ENCODE measurements around the gene IL4R. TPM values are rescaled to one million over a fixed set of nuclear protein-coding genes. Genes with fewer than 3 reads are reported as not detected.

The IL4R gene
- total and polyA plus RNA-seq, 12 donors = 5.0 to 28.9 (median 9.9) TPM

GRCh38 chr16:27368358-27368722, 54.6 kb downstream of the IL4R start:
- DNase-seq (no peak), ATAC-seq (no peak)
- H3K9me3 ChIP-seq = peaks cover 0 to 10% (median 0%) of the 10 kb centered on the region in 11 donors
- intact Hi-C loops (cut with DNase I) = loop anchor here in 8 of 10 donors (1.0 to 10.0 kb wide), 11 partner anchors 41 to 1534 kb away; partner anchors contain the start of gene IL4R (in 1 of the 8)
- H3K36me3 ChIP-seq = peaks cover 0 to 14% (median 0%) of the 10 kb centered on the region in 9 donors
- H3K4me3 ChIP-seq = peak overlapping the region in 2 of 10 donors; percentile 32 to 39
- H3K4me1 ChIP-seq = peaks cover 0 to 42% (median 13%) of the 10 kb centered on the region in 9 donors
- no peaks in the 10 kb centered on the region for H3K27me3 ChIP-seq
- H3K27ac ChIP-seq = peak overlapping the region in 2 of 10 donors; percentile 45 to 87
- TF ChIP-seq, protein P1, sequence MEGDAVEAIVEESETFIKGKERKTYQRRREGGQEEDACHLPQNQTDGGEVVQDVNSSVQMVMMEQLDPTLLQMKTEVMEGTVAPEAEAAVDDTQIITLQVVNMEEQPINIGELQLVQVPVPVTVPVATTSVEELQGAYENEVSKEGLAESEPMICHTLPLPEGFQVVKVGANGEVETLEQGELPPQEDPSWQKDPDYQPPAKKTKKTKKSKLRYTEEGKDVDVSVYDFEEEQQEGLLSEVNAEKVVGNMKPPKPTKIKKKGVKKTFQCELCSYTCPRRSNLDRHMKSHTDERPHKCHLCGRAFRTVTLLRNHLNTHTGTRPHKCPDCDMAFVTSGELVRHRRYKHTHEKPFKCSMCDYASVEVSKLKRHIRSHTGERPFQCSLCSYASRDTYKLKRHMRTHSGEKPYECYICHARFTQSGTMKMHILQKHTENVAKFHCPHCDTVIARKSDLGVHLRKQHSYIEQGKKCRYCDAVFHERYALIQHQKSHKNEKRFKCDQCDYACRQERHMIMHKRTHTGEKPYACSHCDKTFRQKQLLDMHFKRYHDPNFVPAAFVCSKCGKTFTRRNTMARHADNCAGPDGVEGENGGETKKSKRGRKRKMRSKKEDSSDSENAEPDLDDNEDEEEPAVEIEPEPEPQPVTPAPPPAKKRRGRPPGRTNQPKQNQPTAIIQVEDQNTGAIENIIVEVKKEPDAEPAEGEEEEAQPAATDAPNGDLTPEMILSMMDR (IDR thresholded peaks at IDR 0.05) = peak in 2 of 9 donors; percentile 12 to 20
- 48 to 54% methylated on average over 9 of the region's 9 CpGs for WGBS, 2 donors

DNA sequence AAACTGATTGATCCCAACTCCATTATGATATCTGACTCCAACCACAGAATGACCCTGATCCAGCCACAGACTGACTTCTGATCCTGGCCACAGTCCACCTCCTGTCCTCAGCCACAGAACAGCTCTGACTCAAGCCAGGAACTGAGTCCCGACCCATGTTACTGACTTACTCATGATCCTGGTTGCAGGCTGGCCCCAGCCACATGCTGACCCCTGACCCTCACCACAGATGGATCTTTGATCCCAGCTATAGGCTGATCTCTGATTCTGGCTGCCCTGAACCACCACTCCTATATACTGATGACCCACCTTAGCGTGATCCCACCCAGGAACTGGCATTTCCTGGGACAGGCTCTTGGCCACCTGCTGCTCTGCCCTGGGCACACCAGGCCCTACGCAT, 56.0 kb downstream of the IL4R start:
- Histone ChIP-seq H3K9me3 (peaks cover 0 to 10% (median 0%) of the 10 kb centered on the region in 11 donors), H3K27ac (peak overlapping the region in 1 of 10 donors; percentile 44), H3K4me1 (peaks cover 0 to 57% (median 13%) of the 10 kb centered on the region in 9 donors), H3K36me3 (no peaks in the 10 kb centered on the region), H3K4me3 (no peak overlapping the region), H3K27me3 (no peaks in the 10 kb centered on the region)
- DNase-seq (no peak), ATAC-seq (no peak)
- TF ChIP-seq, protein P1 (IDR thresholded peaks at IDR 0.05) = no peak
- WGBS, 2 donors = 81 to 90% methylated on average over 3 of the region's 3 CpGs
- intact Hi-C loops (cut with DNase I) = loop anchor here in 9 of 10 donors (2.0 to 10.0 kb wide), 13 partner anchors 43 to 1535 kb away; partner anchors contain the start of gene IL4R (in 1 of the 9)

DNA sequence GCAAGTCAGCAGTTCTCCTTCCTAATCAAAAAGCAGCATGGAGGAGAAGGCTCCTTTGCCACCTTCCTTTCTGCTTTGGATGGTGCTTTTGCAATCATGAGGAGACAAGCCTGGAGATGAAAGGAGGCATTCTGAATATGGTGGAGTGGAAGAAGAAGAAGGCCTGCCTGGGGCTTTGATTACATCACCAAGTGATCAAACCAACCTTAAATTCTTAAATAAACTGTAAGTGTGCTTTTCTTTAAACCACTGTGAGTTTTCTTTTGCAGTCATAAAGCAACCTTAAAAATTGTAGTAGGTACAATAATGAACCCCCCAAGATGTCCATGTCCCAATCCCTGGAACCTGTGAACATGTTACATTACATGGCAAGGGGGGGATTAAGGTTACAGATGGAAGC, 56.5 kb downstream of the IL4R start:
- H3K27ac ChIP-seq = peak overlapping the region in 1 of 10 donors; percentile 20
- DNase-seq (no peak), ATAC-seq (no peak)
- intact Hi-C loops (cut with DNase I) = loop anchor here in 5 of 10 donors (5.0 to 10.0 kb wide), 5 partner anchors 84 to 1536 kb away; no protein-coding TSS in a partner anchor
- H3K36me3 ChIP-seq = no peaks in the 10 kb centered on the region
- peaks cover 0 to 10% (median 0%) of the 10 kb centered on the region in 11 donors for H3K9me3 ChIP-seq
- no peaks in the 10 kb centered on the region for H3K27me3 ChIP-seq
- no peak overlapping the region for H3K4me3 ChIP-seq
- peaks cover 0 to 62% (median 13%) of the 10 kb centered on the region in 9 donors for H3K4me1 ChIP-seq
- TF ChIP-seq, protein P1 (IDR thresholded peaks at IDR 0.05) = no peak

DNA sequence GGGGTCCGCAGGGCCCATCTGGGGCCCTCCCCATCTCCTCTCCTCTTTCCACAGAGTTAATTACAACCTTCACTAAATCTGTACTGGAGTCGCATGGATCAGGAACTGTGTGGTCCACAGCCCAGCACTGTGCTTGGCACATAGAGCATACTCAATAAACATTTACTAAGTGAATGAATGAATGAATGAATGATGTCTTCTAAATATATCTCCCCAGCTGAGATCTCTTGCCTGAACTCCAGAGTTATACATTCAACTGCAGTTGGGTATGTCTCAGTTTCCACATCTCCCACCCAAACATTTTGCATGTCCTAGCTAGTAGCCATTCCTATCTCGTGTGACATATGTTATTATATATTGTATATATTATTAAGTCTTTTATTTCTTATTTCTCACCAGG, 59.5 kb downstream of the IL4R start:
- WGBS, 2 donors = 92 to 97% methylated on average over 3 of the region's 3 CpGs
- DNase-seq = no peak
- H3K27ac ChIP-seq = peak overlapping the region in 1 of 10 donors; percentile 81
- ATAC-seq = no peak
- H3K4me1 ChIP-seq = peaks cover 0 to 61% (median under 1%) of the 10 kb centered on the region in 9 donors
- H3K36me3 ChIP-seq = no peaks in the 10 kb centered on the region
- H3K9me3 ChIP-seq = peaks cover 0 to 10% (median 0%) of the 10 kb centered on the region in 11 donors
- intact Hi-C loops (cut with DNase I) = loop anchor here in 5 of 10 donors (5.0 to 10.0 kb wide), 5 partner anchors 81 to 1539 kb away; no protein-coding TSS in a partner anchor
- no peaks in the 10 kb centered on the region for H3K27me3 ChIP-seq
- no peak overlapping the region for H3K4me3 ChIP-seq
- TF ChIP-seq, protein P1 (IDR thresholded peaks at IDR 0.05) = no peak
